Stomach smooth muscle (tissue), 2 donors: ENCODE data around the gene CBX6.

ENCODE experiments used
- H3K27ac ChIP-seq: one replicate; pipeline ENCODE4 v1.7.0; 2013; ENCODE audit warnings: mild to moderate bottlenecking, low read length, inconsistent platforms
- H3K27me3 ChIP-seq, 2 donors: one replicate each; pipeline ENCODE4 v1.7.0; 2013; ENCODE audit warnings: low read length in 2 of 2; ENCODE audit not compliant: insufficient read depth in 2 of 2, control insufficient read depth in 1 of 2
- H3K36me3 ChIP-seq, 2 donors: one replicate each; pipeline ENCODE4 v1.7.0; 2013; ENCODE audit warnings: low read length in 2 of 2; ENCODE audit not compliant: control insufficient read depth in 2 of 2, insufficient read depth in 2 of 2
- H3K4me1 ChIP-seq: one replicate; pipeline ENCODE4 v1.7.0; 2013; ENCODE audit warnings: low read length; ENCODE audit not compliant: control insufficient read depth, insufficient read depth
- H3K4me3 ChIP-seq, 2 donors: one replicate each; pipeline ENCODE4 v1.7.0; 2013; ENCODE audit warnings: low read length in 2 of 2
- H3K9ac ChIP-seq, 2 donors: one replicate each; pipeline ENCODE4 v1.7.0; 2013; ENCODE audit warnings: low read length in 2 of 2, mild to moderate bottlenecking in 1 of 2
- H3K9me3 ChIP-seq, 2 donors: one replicate each; pipeline ENCODE4 v1.7.0; 2013; ENCODE audit warnings: low read length in 2 of 2; ENCODE audit not compliant: control insufficient read depth in 2 of 2
- donor health status: healthy.
- donor health status: Pancreatic carcinoma.

CBX6 gene

DNA sequence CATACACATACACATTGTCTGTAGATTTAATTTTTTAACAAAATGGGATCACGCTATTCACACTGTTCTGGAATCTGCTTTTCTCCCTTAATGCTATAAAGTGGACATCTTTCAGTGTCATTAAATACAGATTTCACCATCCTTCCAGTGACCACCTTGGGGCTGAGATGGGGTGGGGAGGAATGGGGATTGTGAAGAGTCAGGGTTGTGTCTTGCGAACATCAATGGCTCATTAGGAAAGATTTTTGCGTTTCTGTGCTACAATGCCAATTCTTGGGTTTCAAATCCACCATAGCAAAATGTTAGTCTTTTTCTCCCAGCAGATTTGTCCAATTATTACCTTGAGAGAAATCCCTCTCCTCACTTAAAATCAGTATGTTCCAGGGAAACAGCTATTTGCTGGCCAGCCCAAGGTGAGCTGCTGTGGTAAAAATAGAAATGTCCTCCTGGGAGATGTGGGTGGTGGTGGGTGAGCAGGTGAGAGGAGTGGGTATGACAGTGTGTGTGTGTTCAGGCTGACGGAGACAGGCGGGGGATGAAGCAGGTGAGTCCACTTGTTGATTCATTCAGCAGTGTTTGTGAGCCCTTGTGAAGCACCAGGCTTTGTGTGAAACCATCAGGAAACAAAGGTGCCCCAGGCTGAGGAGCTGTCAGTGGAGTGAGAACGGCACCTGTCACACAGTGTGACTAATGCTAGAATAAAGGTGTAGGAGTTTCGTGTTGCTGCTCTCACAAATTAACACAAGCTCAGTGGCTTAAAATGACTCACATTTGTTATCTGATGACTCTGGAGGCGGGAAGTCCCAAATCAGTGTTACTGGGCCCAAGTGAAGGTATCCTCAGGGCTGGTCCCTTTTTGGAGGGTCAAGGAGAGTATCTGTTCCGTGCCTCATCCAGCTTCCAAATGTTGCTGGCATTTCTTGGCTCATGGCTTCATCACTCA is 1.7 kb upstream of the CBX6 start:
- peaks cover 4 to 10% of the 10 kb centered on the region in 2 donors for H3K36me3 ChIP-seq
- peak overlapping the region; percentile 88 to 91 for H3K4me3 ChIP-seq
- H3K9ac ChIP-seq, result peak overlapping the region; percentile 87 to 95
- H3K27me3 ChIP-seq, result no peaks in the 10 kb centered on the region
- no peaks in the 10 kb centered on the region for H3K9me3 ChIP-seq
- peak overlapping the region; percentile 99 for H3K27ac ChIP-seq
- peaks cover 38% of the 10 kb centered on the region for H3K4me1 ChIP-seq

DNA sequence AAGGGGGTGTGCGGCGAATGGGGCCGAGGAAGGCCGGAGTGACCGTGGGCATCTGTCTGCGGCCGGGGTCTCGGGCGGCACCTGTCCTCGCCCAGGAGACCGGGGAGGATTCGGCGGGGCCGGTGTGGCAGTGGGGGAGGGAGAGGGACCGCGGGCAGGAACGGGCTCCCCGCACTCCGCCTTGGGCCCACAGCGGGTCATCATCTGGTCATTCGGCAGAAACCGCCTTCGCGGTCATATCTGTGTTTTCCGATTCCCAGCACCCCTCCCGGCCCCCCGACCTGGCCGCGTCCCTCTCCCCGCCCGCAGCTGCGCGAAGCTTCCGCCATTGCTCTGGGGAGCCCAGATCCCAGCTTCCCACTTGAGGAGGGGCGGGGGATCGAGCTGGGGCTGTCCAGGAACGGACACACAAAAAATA is 824 bp upstream of the CBX6 start:
- Histone ChIP-seq H3K4me3 (peak overlapping the region; percentile 88 to 91), H3K27ac (peak overlapping the region; percentile 99), H3K27me3 (no peaks in the 10 kb centered on the region), H3K9me3 (no peaks in the 10 kb centered on the region), H3K36me3 (peaks cover 11 to 17% of the 10 kb centered on the region in 2 donors), H3K4me1 (peaks cover 47% of the 10 kb centered on the region), H3K9ac (peak overlapping the region; percentile 87 to 95)

DNA sequence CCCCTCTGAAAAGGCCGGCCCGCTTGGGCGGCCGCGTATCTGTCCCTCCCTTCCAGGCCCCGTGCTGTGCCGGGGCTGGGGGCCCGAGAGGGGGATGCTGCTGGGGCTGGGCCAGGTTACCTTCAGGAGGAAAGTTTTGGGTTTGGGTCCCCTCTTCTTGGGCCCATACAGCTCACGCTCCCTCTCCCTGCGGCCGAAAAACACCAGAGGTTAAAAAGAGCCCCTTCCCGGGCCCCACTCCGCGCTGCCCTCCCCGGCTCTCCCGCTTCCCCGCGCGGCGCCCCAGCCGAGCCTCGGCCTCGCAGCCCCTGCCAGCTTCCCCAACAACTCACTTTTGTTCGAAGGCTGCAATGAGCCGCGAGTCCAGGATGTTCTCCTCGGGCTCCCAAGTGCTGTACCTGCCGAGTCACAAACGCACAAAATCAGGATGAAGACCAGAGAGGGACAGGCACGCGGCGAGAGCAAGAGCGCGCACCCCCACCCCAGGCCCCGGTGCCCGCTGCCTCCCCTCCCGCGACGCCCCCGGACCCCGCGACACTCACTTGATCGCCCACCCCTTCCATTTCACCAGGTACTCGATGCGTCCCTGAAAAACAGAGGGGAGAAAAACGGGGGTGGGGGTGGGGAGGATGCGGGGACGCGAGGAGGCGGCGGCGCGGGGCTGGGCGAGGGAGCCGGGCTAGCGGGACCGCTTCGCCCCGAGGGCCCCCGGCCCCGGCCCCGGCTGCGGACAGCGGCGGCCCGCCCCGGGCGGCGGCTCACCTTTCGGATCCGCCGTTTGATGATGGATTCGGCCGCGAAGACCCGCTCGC is 450 bp downstream of the CBX6 start:
- H3K36me3 ChIP-seq, result peaks cover 12 to 24% of the 10 kb centered on the region in 2 donors
- H3K4me1 ChIP-seq, result peaks cover 58% of the 10 kb centered on the region
- H3K27ac ChIP-seq, result peak overlapping the region; percentile 80
- no peaks in the 10 kb centered on the region for H3K9me3 ChIP-seq
- H3K4me3 ChIP-seq, result peak overlapping the region; percentile 73 to 81
- H3K9ac ChIP-seq, result peak overlapping the region; percentile 81 to 84
- H3K27me3 ChIP-seq, result no peaks in the 10 kb centered on the region

DNA sequence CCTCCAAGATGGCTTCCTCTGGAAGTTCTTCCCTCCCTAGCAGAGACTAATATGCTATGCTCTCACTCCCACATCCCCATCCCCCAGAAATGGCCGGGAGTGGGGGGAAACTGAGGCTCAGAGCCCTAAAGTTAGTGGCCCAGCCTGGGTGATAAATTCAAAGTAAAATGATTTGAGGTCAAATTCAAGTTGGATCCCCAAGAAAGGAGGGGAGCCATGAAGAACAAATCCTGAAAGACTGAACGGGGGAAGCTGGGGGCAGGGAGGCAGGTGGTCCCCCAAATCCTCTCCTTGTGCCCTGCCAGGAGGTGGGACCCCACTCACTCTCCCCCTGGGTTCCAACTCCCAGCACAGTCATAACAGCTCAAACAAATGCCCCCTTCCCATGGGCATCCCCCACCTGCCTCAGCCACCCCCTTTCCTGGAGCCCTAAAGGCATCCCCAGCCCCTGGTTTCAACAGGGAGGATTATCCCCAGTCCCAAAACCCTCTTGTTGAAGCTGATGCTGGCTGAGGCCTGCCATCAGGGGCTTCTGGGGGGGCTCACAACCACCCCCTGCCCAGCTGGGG is 1.1 kb downstream of the CBX6 start:
- Histone ChIP-seq H3K27me3 (no peaks in the 10 kb centered on the region), H3K9ac (peak overlapping the region; percentile 81 to 84), H3K27ac (peak overlapping the region; percentile 80), H3K4me1 (peaks cover 64% of the 10 kb centered on the region), H3K36me3 (peaks cover 12 to 24% of the 10 kb centered on the region in 2 donors), H3K9me3 (no peaks in the 10 kb centered on the region), H3K4me3 (peak overlapping the region; percentile 73 to 81)

DNA sequence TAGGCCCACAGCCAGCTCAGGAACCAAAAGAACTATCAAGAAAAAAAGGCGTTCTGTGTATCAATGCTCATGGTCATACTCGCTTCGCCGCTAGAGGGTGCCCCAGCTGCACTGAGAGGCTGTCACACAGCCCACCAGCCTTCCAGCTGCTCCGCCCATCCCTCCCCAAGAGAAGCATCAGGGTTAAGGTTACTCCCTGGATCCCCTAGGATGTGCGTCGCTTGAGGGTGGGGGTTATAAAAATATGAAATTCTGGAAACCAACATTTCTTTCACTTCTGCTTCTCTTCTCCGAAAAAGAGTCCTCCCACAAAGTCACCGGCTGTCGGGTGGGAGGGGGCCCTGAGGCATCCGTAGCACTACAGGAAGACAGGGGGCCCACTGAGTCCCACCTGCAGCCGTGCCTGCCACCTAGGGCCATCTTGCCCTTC is 1.7 kb downstream of the CBX6 start:
- Histone ChIP-seq H3K4me1 (peaks cover 69% of the 10 kb centered on the region), H3K27ac (peak overlapping the region; percentile 80)

DNA sequence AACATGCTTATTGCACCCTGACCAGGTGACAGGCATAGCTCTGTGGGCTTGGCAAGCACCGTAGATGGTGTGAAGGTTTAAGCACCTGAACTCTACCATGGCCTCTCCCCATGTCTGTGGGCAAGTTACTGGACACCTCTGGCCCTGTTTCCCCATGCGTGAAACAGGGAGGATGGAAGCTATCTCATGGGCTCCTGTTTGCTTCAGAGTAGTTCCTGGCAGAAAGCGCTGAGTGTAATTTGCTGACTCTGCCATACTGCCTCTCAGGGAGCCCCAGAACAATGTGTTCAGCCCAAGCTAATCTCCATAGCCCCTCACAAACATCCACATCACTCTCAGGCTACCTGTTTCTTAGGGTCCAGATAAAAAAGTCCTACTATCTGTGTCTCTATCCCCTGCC is 2.4 kb downstream of the CBX6 start:
- peak overlapping the region in 1 of 2 donors; percentile 13 for H3K9ac ChIP-seq
- peak overlapping the region in 1 of 2 donors; percentile 81 for H3K4me3 ChIP-seq
- H3K4me1 ChIP-seq, result peaks cover 76% of the 10 kb centered on the region
- no peaks in the 10 kb centered on the region for H3K9me3 ChIP-seq
- H3K27me3 ChIP-seq, result no peaks in the 10 kb centered on the region
- H3K27ac ChIP-seq, result peak overlapping the region; percentile 31
- H3K36me3 ChIP-seq, result peaks cover 12 to 28% of the 10 kb centered on the region in 2 donors

More for the DNA sequence above, 1.7 kb downstream of the CBX6 start:
- peaks cover 12 to 27% of the 10 kb centered on the region in 2 donors for H3K36me3 ChIP-seq
- no peaks in the 10 kb centered on the region for H3K9me3 ChIP-seq
- H3K27me3 ChIP-seq, result no peaks in the 10 kb centered on the region
- peak overlapping the region; percentile 73 to 81 for H3K4me3 ChIP-seq
- H3K9ac ChIP-seq, result peak overlapping the region; percentile 81 to 84

DNA sequence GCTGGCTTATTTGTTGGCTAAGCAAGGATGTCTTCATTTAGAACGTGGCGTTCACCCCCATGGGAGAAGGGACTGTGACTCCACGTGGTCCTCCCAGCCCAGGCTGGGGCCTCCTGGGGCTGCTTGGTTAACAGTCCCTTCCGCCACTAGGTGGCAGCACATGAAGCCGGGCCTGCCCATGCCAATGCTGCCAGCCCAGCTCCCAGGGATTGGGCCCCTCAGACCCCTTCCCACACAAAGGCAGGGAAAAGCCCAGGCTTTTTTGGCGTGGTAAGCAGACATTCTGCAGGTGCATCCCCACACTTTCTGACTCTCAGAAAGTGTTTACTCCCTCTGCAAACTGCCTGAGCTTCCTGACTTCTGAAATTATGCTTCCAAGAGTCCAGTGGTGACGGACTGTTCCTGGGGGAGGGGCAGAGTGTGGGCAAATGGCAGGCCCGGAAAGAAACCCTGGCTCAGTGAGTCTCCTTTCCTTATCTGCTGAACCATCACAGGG is 3.1 kb downstream of the CBX6 start:
- Histone ChIP-seq H3K36me3 (peaks cover 12 to 28% of the 10 kb centered on the region in 2 donors), H3K27me3 (no peaks in the 10 kb centered on the region), H3K4me1 (peaks cover 82% of the 10 kb centered on the region), H3K9ac (no peak overlapping the region), H3K27ac (no peak overlapping the region), H3K4me3 (peak overlapping the region in 1 of 2 donors; percentile 29), H3K9me3 (no peaks in the 10 kb centered on the region)

DNA sequence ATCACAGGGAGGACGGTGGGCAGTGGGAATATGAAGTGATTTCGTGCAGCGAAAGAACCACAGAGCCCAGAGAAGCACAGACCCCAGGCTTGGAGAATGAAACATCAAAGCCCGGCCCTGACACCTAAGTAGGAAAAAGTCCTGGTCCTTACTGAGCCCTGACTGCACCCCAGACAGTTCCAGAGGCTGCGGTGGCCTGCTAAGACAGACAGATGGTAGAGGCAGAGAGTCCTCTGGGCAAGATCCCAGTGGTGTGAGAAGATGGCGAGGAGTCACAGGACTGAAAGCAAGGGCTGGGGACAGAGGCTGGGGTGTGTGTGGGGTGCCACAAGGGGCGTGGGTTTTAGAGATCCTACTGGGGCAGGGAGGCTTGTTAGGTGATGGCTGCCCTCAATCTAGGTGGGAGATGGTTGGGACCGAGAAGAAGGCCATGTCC is 3.7 kb downstream of the CBX6 start:
- peaks cover 81% of the 10 kb centered on the region for H3K4me1 ChIP-seq
- H3K9ac ChIP-seq, result peak overlapping the region in 1 of 2 donors; percentile 13
- peak overlapping the region; percentile 37 for H3K27ac ChIP-seq
- peak overlapping the region in 1 of 2 donors; percentile 29 for H3K4me3 ChIP-seq
- peaks cover 12 to 28% of the 10 kb centered on the region in 2 donors for H3K36me3 ChIP-seq
- no peaks in the 10 kb centered on the region for H3K9me3 ChIP-seq
- no peaks in the 10 kb centered on the region for H3K27me3 ChIP-seq

DNA sequence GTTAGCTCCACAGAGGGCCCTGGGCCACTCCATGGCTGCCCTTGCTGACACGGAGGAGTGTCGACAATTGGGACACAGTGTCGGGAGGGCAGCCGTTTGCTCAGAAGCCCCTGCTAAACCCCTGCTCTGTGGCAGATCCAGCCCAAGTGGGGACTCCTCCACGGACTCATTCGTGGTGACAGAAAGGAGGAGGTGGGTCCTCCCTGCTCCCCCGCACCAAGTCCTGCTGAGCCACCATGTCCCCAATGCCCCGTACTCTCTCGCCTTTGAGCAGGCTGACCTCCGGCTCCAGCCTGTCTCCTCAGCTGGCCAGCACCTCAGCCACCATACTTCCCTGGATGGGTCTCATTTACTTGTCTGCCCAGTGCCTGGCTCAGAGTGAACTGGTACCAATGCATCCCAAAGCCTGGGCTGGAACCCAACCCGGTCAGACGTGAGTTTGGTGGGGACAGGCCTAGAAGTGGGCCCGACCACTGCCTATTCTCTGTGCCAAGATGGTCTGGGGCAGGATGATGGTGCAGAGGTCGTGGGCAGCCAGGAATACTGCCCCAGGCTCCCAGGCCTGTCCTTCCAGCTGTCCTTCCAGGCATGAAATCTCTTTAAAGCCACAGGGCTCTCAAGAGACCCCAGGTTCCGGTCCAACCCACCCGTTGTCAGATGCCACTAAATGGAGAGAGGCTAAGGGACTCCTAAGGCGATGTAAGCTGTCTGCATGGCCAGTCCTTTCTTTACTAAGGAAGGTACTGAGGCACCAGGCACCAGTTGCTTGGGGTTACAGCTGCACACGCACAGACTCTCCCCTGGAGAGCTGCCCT is 4.3 kb downstream of the CBX6 start:
- Histone ChIP-seq H3K4me1 (peaks cover 83% of the 10 kb centered on the region), H3K9ac (no peak overlapping the region), H3K36me3 (peaks cover 12 to 28% of the 10 kb centered on the region in 2 donors), H3K4me3 (no peak overlapping the region), H3K27me3 (no peaks in the 10 kb centered on the region), H3K27ac (peak overlapping the region; percentile 37), H3K9me3 (no peaks in the 10 kb centered on the region)
